Measurements from ENCODE around the gene PIK3C2B.

PIK3C2B gene

GRCh38 chr1:204459706-204460105, 34.9 kb downstream of the PIK3C2B start:
- DNase-seq = no peak

GRCh38 chr1:204457666-204458065, 36.9 kb downstream of the PIK3C2B start:
- DNase-seq = no peak

- DNase-seq = no peak
Measured at GRCh38 chr1:204456826-204457442, 37.7 kb downstream of the PIK3C2B start.

GRCh38 chr1:204455831-204456145, 38.8 kb downstream of the PIK3C2B start:
- no peak for DNase-seq

GRCh38 chr1:204455063-204455830, 39.4 kb downstream of the PIK3C2B start:
- no peak for DNase-seq

GRCh38 chr1:204454476-204454875, 40.1 kb downstream of the PIK3C2B start:
- no peak for DNase-seq

GRCh38 chr1:204453141-204453772, 41.3 kb downstream of the PIK3C2B start:
- DNase-seq = no peak

GRCh38 chr1:204451352-204452124, 43.1 kb downstream of the PIK3C2B start:
- DNase-seq = no peak

GRCh38 chr1:204450461-204451257, 43.9 kb downstream of the PIK3C2B start:
- DNase-seq = no peak

- no peak for DNase-seq
Measured at GRCh38 chr1:204449678-204450280, 44.8 kb downstream of the PIK3C2B start.

- DNase-seq = no peak
Measured at GRCh38 chr1:204448991-204449677, 45.5 kb downstream of the PIK3C2B start.

- DNase-seq = no peak
Measured at GRCh38 chr1:204448344-204448964, 46.2 kb downstream of the PIK3C2B start.

GRCh38 chr1:204447736-204448135, 46.9 kb downstream of the PIK3C2B start:
- DNase-seq = no peak

GRCh38 chr1:204447190-204447589, 47.4 kb downstream of the PIK3C2B start:
- no peak for DNase-seq

GRCh38 chr1:204446413-204447111, 48.0 kb downstream of the PIK3C2B start:
- DNase-seq = peak; percentile 82

GRCh38 chr1:204445860-204446412, 48.7 kb downstream of the PIK3C2B start:
- DNase-seq = peak; percentile 72

All from RPMI8226 (cell line).